IPS DF 6.9 (cell line): ENCODE data around the gene PNPLA7.

Source experiments
- DNase-seq: peaks from one replicate; pipeline ENCODE4 v3.0.0-alpha.2; 2013; ENCODE audit warnings: low read depth, low spot score
- H3K27ac ChIP-seq: one replicate; pipeline ENCODE4 v1.5.1; 2013; ENCODE audit warnings: low read length, control low read depth
- H3K27me3 ChIP-seq: 2 replicates; pipeline ENCODE4 v1.6.1; 2013; ENCODE audit warnings: mild to moderate bottlenecking, low read length; ENCODE audit not compliant: control insufficient read depth, insufficient read depth
- H3K36me3 ChIP-seq: 2 replicates; pipeline ENCODE4 v1.6.1; 2013; ENCODE audit warnings: low read length; ENCODE audit not compliant: control insufficient read depth, insufficient read depth
- H3K4me1 ChIP-seq: 2 replicates; pipeline ENCODE4 v1.6.1; 2013; ENCODE audit warnings: low read length; ENCODE audit not compliant: control insufficient read depth, insufficient read depth
- H3K4me3 ChIP-seq: 2 replicates; pipeline ENCODE4 v1.5.1; 2013; ENCODE audit warnings: mild to moderate bottlenecking, low read length
- H3K9me3 ChIP-seq: 2 replicates; pipeline ENCODE4 v1.6.1; 2013; ENCODE audit warnings: low read length, inconsistent platforms; ENCODE audit not compliant: control insufficient read depth, insufficient read depth
- WGBS: extraction: QIAGEN DNeasy Blood & Tissue Kit; methylation state at CpG from one replicate; pipeline ENCODE4 v1.1.7; 2013; ENCODE audit warnings: mixed read lengths, missing lambda C conversion rate; ENCODE audit not compliant: insufficient read length, insufficient coverage; 5-methylcytosine and 5-hydroxymethylcytosine counted together

Gene PNPLA7

DNA sequence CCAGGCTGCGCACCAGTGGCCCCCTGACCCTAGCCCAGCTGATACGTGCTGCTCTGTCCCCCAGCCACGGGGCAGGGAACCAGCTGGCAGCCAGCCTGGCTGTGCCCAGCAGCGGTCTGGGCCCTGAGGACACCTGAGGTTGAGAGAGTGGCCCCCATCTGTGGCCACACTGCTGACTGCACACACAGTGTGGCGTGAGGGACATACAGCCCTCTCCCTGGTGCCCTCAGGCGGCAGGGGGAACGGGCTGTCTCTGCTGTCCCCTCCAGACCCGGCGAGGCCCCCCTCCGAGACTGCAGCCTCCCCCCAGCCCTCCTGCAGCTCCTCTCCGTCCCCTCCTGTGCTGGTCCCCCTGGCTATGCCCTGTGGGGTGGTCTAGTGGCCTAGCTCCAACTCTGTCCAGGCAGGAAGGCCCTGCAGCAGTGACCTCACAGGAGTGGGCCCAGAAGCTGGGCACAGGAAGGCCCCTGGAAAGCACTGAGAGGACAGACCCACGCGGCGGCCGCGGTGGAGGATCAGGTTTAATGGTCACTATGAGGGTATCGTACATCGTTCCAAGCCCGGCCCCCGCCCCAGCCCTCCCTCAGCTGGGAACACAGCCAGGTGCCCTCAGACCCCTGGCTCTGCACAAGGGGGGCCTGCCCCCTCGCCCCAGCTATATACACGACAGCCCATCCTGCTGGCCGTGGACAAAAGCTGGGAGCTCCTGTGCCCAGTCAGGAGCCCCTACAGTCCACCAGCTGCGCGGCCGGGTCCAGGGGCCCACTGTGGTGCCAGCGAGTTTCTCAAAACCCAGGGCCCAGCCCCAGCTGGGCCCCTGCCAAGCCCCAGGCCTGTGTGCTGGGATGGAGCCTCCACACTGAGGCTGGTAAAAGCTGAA is 102.2 kb downstream of the PNPLA7 start:
- WGBS = no CpG with 5 or more reads among the region's 27 CpGs
- Histone ChIP-seq H3K27me3 (no peaks in the 10 kb centered on the region), H3K27ac (no peak overlapping the region)

GRCh38 chr9:137446851-137447471 is 103.2 kb downstream of the PNPLA7 start:
- no peak for DNase-seq
- Histone ChIP-seq H3K36me3 (peaks cover 14% of the 10 kb centered on the region), H3K4me1 (no peaks in the 10 kb centered on the region; the same call in 1 of the 2 replicates), H3K27me3 (no peaks in the 10 kb centered on the region), H3K27ac (no peak overlapping the region), H3K9me3 (no peaks in the 10 kb centered on the region), H3K4me3 (no peak overlapping the region)
- no CpG with 5 or more reads among the region's 21 CpGs for WGBS

More for the DNA sequence above, 102.2 kb downstream of the PNPLA7 start:
- no peaks in the 10 kb centered on the region; the same call in 1 of the 2 replicates for H3K4me1 ChIP-seq
- H3K36me3 ChIP-seq = peaks cover 16% of the 10 kb centered on the region
- no peak overlapping the region; the same call in 1 of the 2 replicates for H3K4me3 ChIP-seq
- H3K9me3 ChIP-seq = no peaks in the 10 kb centered on the region
- no peak for DNase-seq

- DNase-seq = no peak
- Histone ChIP-seq H3K27me3 (no peaks in the 10 kb centered on the region), H3K9me3 (no peaks in the 10 kb centered on the region), H3K4me3 (no peak overlapping the region), H3K4me1 (no peaks in the 10 kb centered on the region; the same call in 1 of the 2 replicates), H3K27ac (no peak overlapping the region), H3K36me3 (peaks cover 14% of the 10 kb centered on the region)
- no CpG with 5 or more reads among the region's 19 CpGs for WGBS
These were observed 104.2 kb downstream of the PNPLA7 start for GRCh38 chr9:137445930-137446431.

DNA sequence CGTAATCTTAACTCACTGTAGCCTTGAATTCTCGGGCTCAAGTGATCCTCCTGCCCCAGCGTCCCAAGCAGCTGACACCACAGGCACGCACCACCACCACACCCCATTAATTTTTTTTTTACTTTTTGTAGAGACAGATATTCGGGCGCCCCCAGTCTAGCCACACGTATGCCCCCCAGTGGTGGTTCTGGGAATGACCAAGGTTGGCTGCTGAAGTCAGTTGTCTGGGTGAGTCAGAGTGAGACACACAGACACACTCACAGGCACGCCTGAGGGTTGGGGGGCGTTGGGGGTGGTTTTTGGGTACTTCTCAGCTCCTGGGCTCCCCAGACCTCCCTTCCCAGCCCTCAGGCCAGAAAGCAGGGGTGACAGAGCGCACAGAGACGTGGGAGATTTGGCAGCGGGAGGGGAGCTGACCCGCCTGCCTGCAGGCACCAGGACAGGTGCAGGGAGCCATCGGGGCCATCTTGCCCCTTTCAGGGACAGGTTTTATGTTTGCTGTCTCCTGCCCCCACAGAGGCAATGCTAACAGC is 104.9 kb downstream of the PNPLA7 start:
- H3K27me3 ChIP-seq = no peaks in the 10 kb centered on the region
- WGBS = no CpG with 5 or more reads among the region's 14 CpGs

DNA sequence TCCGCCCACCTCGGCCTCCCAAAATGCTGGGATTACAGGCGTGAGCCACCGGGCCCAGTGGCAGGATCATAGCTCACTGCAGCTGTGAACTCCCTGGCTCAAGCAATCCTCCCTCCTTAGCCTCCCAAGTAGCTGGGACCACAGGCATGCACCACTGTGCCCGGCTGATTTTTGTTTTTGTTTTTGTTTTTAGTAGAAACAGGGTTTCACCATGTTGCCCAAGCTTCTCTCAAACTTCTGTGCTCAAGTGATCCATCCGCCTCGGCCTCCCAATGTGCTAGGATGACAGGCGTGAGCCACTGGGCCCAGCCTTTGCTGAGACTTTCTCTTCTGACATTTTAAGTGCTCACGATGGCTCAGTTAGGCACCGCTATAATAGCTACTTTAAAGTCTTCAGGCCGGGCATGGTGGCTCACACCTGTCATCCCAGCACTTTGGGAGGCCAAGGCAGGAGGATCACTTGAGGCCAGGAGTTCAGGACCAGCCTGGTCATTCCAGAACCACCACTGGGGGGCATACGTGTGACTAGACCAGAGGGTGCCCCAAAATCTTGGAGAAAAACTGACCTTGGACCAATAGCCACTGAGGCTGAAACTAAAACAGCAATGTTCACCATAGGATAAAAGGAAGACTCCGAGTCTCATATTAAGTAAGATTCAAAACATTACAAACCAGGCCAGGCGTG is 106.0 kb downstream of the PNPLA7 start:
- no peaks in the 10 kb centered on the region for H3K9me3 ChIP-seq
- no peak overlapping the region for H3K4me3 ChIP-seq
- no peak overlapping the region for H3K27ac ChIP-seq
- H3K36me3 ChIP-seq = peaks cover 11% of the 10 kb centered on the region; the same call in 1 of the 2 replicates
- no peak for DNase-seq
- no peaks in the 10 kb centered on the region for H3K27me3 ChIP-seq
- no peaks in the 10 kb centered on the region; the same call in 1 of the 2 replicates for H3K4me1 ChIP-seq
- WGBS = no CpG with 5 or more reads among the region's 14 CpGs

More for the DNA sequence above, 104.9 kb downstream of the PNPLA7 start:
- no peaks in the 10 kb centered on the region; the same call in 1 of the 2 replicates for H3K4me1 ChIP-seq
- no peak for DNase-seq
- H3K36me3 ChIP-seq = peaks cover 14% of the 10 kb centered on the region
- no peak overlapping the region for H3K4me3 ChIP-seq
- H3K9me3 ChIP-seq = no peaks in the 10 kb centered on the region
- no peak overlapping the region for H3K27ac ChIP-seq

GRCh38 chr9:137441935-137442321 is 108.3 kb downstream of the PNPLA7 start:
- Histone ChIP-seq H3K9me3 (no peaks in the 10 kb centered on the region), H3K4me1 (no peaks in the 10 kb centered on the region), H3K36me3 (no peaks in the 10 kb centered on the region), H3K27ac (no peak overlapping the region), H3K27me3 (no peaks in the 10 kb centered on the region), H3K4me3 (peak overlapping the region; percentile 47; the same call in 1 of the 2 replicates)
- DNase-seq = no peak
- no CpG with 5 or more reads among the region's 7 CpGs for WGBS

GRCh38 chr9:137441289-137441934 is 108.8 kb downstream of the PNPLA7 start, which contains the start of gene ENTPD8:
Gene ENTPD8, minus strand, starts transcription at chr9:137441357. Its CDS starts 3,072 bp downstream, at chr9:137438285.
- Histone ChIP-seq H3K9me3 (no peaks in the 10 kb centered on the region), H3K4me3 (peak within 1 kb of the TSS; percentile 47), H3K27ac (no peak within 1 kb of the TSS), H3K36me3 (no peaks in the 10 kb centered on the region), H3K4me1 (no peaks in the 10 kb centered on the region), H3K27me3 (no peaks in the 10 kb centered on the region)
- DNase-seq = peak; percentile 74
- WGBS = no CpG with 5 or more reads among the region's 62 CpGs

- no peaks in the 10 kb centered on the region for H3K9me3 ChIP-seq
- no peaks in the 10 kb centered on the region for H3K27me3 ChIP-seq
- H3K4me1 ChIP-seq = no peaks in the 10 kb centered on the region; the same call in 1 of the 2 replicates
- no CpG with 5 or more reads among the region's 18 CpGs for WGBS
- no peaks in the 10 kb centered on the region for H3K36me3 ChIP-seq
- no peak overlapping the region for H3K4me3 ChIP-seq
- no peak for DNase-seq
- H3K27ac ChIP-seq = no peak overlapping the region
These were observed 111.0 kb downstream of the PNPLA7 start for GRCh38 chr9:137439158-137439714.

GRCh38 chr9:137438591-137439157 is 111.5 kb downstream of the PNPLA7 start:
- Histone ChIP-seq H3K4me3 (no peak overlapping the region), H3K4me1 (no peaks in the 10 kb centered on the region; the same call in 1 of the 2 replicates)

More at GRCh38 chr9:137438591-137439157, 111.5 kb downstream of the PNPLA7 start:
- Histone ChIP-seq H3K27ac (no peak overlapping the region), H3K36me3 (no peaks in the 10 kb centered on the region), H3K9me3 (no peaks in the 10 kb centered on the region), H3K27me3 (no peaks in the 10 kb centered on the region)
- no CpG with 5 or more reads among the region's 22 CpGs for WGBS
- no peak for DNase-seq
